NB4 (cell line): ENCODE results near the gene NHERF1.

ENCODE experiments used
- CTCF ChIP-seq: IDR thresholded peaks from one replicate; pipeline ENCODE4 v1.5.1; 2012; ENCODE audit warnings: low read depth, low read length
- MAX ChIP-seq: IDR thresholded peaks from 2 replicates; pipeline ENCODE4 v1.6.1; 2011; ENCODE audit warnings: low read depth, low read length
- MYC ChIP-seq: IDR thresholded peaks from 2 replicates; pipeline ENCODE4 v1.6.1; 2011; ENCODE audit warnings: low read depth, low read length

GRCh38 chr17:74785981-74786360 lies 37.5 kb downstream of the NHERF1 start:
- TF ChIP-seq MYC (no peak), MAX (no peak), CTCF (no peak)
